ENCODE measurements around the gene JUNB. TPM values are rescaled to one million over a fixed set of nuclear protein-coding genes. Genes with fewer than 3 reads are reported as not detected.
A peak's percentile ranks its signal among the peaks of the same experiment; 100 is the strongest.

Gene JUNB
- total and polyA plus RNA-seq, 2 of the 13 experiments (the other 11 are each of a cell fraction or from before 2014, with no cell fraction given): 7.7 to 8.2 TPM

- TF ChIP-seq ZNF142 (CRISPR knock-in tag; IDR thresholded peaks at IDR 0.05) (no peak), ZNF513 (CRISPR knock-in tag; conservative IDR thresholded peaks at IDR 0.05) (no peak), ZNF451 (CRISPR knock-in tag; IDR thresholded peaks at IDR 0.05) (no peak), THAP8 (CRISPR knock-in tag; IDR thresholded peaks at IDR 0.05; ENCODE audit: borderline replicate concordance) (no peak), ZNF562 (CRISPR knock-in tag; IDR thresholded peaks at IDR 0.05; ENCODE audit: borderline replicate concordance) (no peak), TFDP2 (CRISPR knock-in tag; IDR thresholded peaks at IDR 0.05) (no peak), ZSCAN20 (CRISPR knock-in tag; IDR thresholded peaks at IDR 0.05; ENCODE audit: borderline replicate concordance) (no peak), THYN1 (CRISPR knock-in tag; IDR thresholded peaks at IDR 0.05; ENCODE audit: borderline replicate concordance, low read depth) (no peak), ZNF574 (CRISPR knock-in tag; IDR thresholded peaks at IDR 0.05) (no peak), PTBP1 (IDR thresholded peaks at IDR 0.05; ENCODE audit: low read depth, low read length, poor library complexity, severe bottlenecking) (no peak), POLR2G (IDR thresholded peaks at IDR 0.05; ENCODE audit: low read depth, low read length) (no peak), POGZ (CRISPR knock-in tag; IDR thresholded peaks at IDR 0.05) (0 out of 2 replicates have a peak, but pooled peaks have one; percentile 26), SALL2 (CRISPR knock-in tag; IDR thresholded peaks at IDR 0.05) (no peak), SMAD1 (CRISPR knock-in tag; IDR thresholded peaks at IDR 0.05; ENCODE audit: borderline replicate concordance, low read depth) (no peak), ZNF83 (CRISPR knock-in tag; IDR thresholded peaks at IDR 0.05; ENCODE audit: borderline replicate concordance) (no peak)
These were observed 7.4 kb upstream of the JUNB start (continued) for GRCh38 chr19:12783849-12784393.

All from HepG2 (cell line).